ENCODE results near the gene CDH12.

The CDH12 gene

DNA sequence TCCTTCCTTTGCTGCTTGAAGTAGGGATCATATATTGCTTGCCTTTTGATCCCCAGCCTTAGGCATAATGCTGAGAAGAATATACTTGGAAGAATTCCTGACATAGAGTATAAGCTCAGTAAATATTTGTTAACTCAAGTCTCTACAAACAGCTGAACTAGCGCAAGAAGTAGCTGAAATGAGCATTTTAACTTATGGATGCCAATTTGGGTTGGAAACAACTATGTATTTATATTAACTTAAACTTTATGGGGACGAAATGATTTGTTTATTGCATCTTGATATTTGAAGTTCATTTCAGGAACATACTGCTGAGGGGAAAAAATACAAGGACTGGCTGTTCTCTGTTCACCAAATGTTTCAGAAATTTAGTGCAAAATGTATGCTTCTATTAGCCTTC, 258.7 kb downstream of the CDH12 start:
- Histone ChIP-seq H3K27ac (ENCODE audit: insufficient read depth, low read depth, low read length, poor library complexity, severe bottlenecking) (no peak overlapping the region), H3K4me3 (ENCODE audit: insufficient read depth, low read depth, low read length) (no peak overlapping the region)
- WGBS, 2 experiments, result 96 to 100% methylated on average over 1 to 2 of the region's 2 CpGs

DNA sequence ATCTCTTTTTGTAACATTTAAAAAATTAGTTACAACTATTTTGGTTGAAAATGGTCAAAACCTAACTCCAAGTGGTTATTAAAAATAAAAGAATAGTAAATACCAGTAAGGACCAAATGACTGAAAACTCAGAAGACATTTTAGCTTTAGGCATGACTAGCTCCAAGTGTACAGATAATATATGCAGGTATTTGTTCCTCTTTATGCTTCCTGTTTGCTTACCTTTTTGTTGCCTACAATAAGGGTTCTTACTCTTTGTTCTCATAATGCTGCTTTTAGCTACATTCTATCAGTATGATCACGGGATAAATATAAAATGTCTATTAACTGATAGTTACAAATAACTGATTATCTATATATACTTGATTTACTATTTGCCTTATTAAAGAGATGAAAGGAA, 259.6 kb downstream of the CDH12 start:
- Histone ChIP-seq H3K36me3 (ENCODE audit: control insufficient read depth, insufficient read depth, low read length) (no peaks in the 10 kb centered on the region), H3K27me3 (ENCODE audit: control insufficient read depth, insufficient read depth, low read length, poor library complexity, severe bottlenecking) (no peaks in the 10 kb centered on the region), H3K4me1 (ENCODE audit: control insufficient read depth, insufficient read depth, low read length) (no peaks in the 10 kb centered on the region), H3K4me3 (ENCODE audit: insufficient read depth, low read depth, low read length) (no peak overlapping the region), H3K27ac (ENCODE audit: insufficient read depth, low read depth, low read length, poor library complexity, severe bottlenecking) (no peak overlapping the region), H3K9me3 (ENCODE audit: control insufficient read depth, low read length) (no peaks in the 10 kb centered on the region)
- no CpG with 5 or more reads among the region's 1 CpG for WGBS, 2 experiments

More for the DNA sequence above, 258.7 kb downstream of the CDH12 start:
- Histone ChIP-seq H3K27me3 (ENCODE audit: control insufficient read depth, insufficient read depth, low read length, poor library complexity, severe bottlenecking) (no peaks in the 10 kb centered on the region), H3K4me1 (ENCODE audit: control insufficient read depth, insufficient read depth, low read length) (no peaks in the 10 kb centered on the region), H3K36me3 (ENCODE audit: control insufficient read depth, insufficient read depth, low read length) (no peaks in the 10 kb centered on the region), H3K9me3 (ENCODE audit: control insufficient read depth, low read length) (no peaks in the 10 kb centered on the region)

DNA sequence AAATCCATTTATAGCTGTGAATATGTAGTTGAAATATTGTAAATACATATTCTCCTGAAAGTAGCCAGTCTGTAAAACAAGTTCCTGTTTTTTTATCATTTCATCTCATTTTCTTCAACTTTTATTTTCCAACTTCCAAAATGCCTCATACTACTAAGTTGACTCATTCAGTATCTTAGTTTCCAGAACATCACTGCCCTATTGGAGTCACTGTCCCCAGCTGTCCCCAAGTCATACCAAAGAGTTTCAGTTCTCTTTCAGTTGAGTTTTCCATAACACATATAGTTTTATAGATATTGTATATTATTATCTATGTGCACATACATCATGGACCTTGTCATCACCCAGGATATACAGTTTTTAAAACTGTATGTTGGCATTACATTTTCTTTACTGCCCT, 261.7 kb downstream of the CDH12 start:
- H3K4me3 ChIP-seq (ENCODE audit: insufficient read depth, low read depth, low read length), result no peak overlapping the region
- H3K4me1 ChIP-seq (ENCODE audit: control insufficient read depth, insufficient read depth, low read length), result no peaks in the 10 kb centered on the region
- no peaks in the 10 kb centered on the region for H3K27me3 ChIP-seq (ENCODE audit: control insufficient read depth, insufficient read depth, low read length, poor library complexity, severe bottlenecking)
- no peaks in the 10 kb centered on the region for H3K9me3 ChIP-seq (ENCODE audit: control insufficient read depth, low read length)
- H3K27ac ChIP-seq (ENCODE audit: insufficient read depth, low read depth, low read length, poor library complexity, severe bottlenecking), result no peak overlapping the region
- no peaks in the 10 kb centered on the region for H3K36me3 ChIP-seq (ENCODE audit: control insufficient read depth, insufficient read depth, low read length)

DNA sequence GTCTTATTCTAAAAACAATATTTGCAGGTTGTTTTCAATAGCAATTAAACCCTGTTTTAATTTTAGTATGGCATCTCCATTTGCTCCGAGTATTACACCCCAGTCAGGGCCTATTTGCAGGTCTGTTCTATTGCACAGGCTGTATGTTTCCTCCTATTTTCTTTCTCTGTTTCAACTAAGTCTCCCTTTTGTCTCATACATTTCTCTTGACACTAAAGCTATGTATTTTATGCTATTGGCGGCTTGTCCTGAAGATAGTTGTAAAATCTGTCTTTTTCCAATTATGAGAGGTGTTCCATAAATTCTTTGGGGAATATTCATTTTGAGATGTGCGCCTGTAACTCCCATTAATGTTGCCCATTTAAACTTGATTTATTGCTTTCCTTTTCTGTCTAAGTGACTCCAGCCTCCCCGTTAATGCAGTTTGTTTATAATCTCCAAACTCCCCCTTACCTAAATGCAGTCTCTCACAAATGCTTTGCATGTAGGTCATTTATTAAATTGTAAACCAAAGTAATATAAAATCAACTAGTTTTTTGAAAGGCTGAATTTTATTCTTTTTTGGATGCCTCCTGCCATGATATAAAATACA, 262.4 kb downstream of the CDH12 start:
- H3K4me3 ChIP-seq (ENCODE audit: insufficient read depth, low read depth, low read length), result no peak overlapping the region
- H3K27ac ChIP-seq (ENCODE audit: insufficient read depth, low read depth, low read length, poor library complexity, severe bottlenecking), result no peak overlapping the region
- H3K36me3 ChIP-seq (ENCODE audit: control insufficient read depth, insufficient read depth, low read length), result no peaks in the 10 kb centered on the region
- H3K9me3 ChIP-seq (ENCODE audit: control insufficient read depth, low read length), result no peaks in the 10 kb centered on the region
- 93 to 100% methylated on average over 3 to 4 of the region's 4 CpGs for WGBS, 2 experiments
- no peaks in the 10 kb centered on the region for H3K4me1 ChIP-seq (ENCODE audit: control insufficient read depth, insufficient read depth, low read length)
- H3K27me3 ChIP-seq (ENCODE audit: control insufficient read depth, insufficient read depth, low read length, poor library complexity, severe bottlenecking), result no peaks in the 10 kb centered on the region

DNA sequence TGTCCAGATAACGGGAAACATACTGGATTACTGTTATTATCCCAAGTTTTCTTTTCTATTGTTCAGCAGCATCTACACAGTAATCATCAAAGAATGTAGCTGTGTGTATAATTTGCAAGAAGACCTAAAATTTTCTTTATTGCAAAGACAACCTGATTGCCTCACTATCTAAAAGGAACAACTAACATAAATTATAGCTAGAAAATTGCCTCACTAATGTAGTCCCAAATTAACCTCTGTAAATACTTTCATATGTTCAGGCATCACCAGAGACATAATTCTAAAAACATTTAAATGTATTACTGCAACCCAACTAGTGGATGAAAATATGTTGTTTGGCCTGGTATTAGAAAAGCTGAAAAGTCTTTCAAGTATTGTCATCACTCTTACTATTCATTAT, 275.4 kb downstream of the CDH12 start:
- WGBS, 2 experiments, result 80% methylated on average over 1 of the region's 1 CpG; no CpG with 5 or more reads in 1 of the 2 experiments
- no peaks in the 10 kb centered on the region for H3K9me3 ChIP-seq (ENCODE audit: control insufficient read depth, low read length)
- no peaks in the 10 kb centered on the region for H3K4me1 ChIP-seq (ENCODE audit: control insufficient read depth, insufficient read depth, low read length)
- H3K4me3 ChIP-seq (ENCODE audit: insufficient read depth, low read depth, low read length), result no peak overlapping the region
- no peaks in the 10 kb centered on the region for H3K27me3 ChIP-seq (ENCODE audit: control insufficient read depth, insufficient read depth, low read length, poor library complexity, severe bottlenecking)
- H3K36me3 ChIP-seq (ENCODE audit: control insufficient read depth, insufficient read depth, low read length), result no peaks in the 10 kb centered on the region
- H3K27ac ChIP-seq (ENCODE audit: insufficient read depth, low read depth, low read length, poor library complexity, severe bottlenecking), result no peak overlapping the region

DNA sequence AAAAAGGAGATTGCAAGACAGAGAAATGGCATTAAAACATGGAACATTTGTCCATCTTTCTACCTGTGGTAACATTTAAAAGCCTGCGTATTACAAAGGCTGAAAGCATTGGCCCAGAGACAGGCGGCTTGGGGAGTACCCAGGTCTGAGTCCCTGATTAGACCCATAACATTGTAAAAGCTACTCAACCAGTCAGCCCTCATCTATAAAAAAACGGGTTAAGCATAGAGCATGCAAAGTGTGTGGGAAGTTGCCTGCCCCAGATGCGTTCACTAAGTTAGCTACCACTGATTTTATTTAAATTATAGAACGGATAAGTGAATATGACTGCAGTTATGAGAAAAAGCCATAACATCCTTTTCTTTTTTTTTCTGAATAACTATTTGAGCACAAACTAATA, 276.1 kb downstream of the CDH12 start:
- Histone ChIP-seq H3K9me3 (ENCODE audit: control insufficient read depth, low read length) (no peaks in the 10 kb centered on the region), H3K4me3 (ENCODE audit: insufficient read depth, low read depth, low read length) (no peak overlapping the region), H3K4me1 (ENCODE audit: control insufficient read depth, insufficient read depth, low read length) (no peaks in the 10 kb centered on the region), H3K36me3 (ENCODE audit: control insufficient read depth, insufficient read depth, low read length) (no peaks in the 10 kb centered on the region), H3K27ac (ENCODE audit: insufficient read depth, low read depth, low read length, poor library complexity, severe bottlenecking) (no peak overlapping the region), H3K27me3 (ENCODE audit: control insufficient read depth, insufficient read depth, low read length, poor library complexity, severe bottlenecking) (no peaks in the 10 kb centered on the region)
- 91 to 93% methylated on average over 5 of the region's 5 CpGs for WGBS, 2 experiments

DNA sequence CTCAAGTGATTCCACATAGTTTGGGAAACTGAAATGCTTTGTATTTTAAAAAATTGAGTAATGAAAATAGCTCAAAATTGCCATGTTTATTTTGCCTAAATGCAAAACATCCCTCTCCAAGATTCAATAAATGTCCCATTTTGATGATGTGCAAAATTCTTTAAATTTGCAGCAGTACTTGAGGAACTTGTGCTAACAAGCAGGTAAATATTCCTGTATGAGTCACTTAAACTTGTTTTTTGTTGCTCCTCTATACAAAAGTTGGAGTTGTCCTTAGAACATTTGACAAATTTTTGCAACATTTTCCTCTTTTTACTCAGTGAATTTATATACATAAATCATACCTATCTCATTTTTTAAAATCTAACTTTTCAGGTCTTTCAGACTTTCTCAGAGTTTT, 280.2 kb downstream of the CDH12 start:
- H3K4me1 ChIP-seq (ENCODE audit: control insufficient read depth, insufficient read depth, low read length), result no peaks in the 10 kb centered on the region

DNA sequence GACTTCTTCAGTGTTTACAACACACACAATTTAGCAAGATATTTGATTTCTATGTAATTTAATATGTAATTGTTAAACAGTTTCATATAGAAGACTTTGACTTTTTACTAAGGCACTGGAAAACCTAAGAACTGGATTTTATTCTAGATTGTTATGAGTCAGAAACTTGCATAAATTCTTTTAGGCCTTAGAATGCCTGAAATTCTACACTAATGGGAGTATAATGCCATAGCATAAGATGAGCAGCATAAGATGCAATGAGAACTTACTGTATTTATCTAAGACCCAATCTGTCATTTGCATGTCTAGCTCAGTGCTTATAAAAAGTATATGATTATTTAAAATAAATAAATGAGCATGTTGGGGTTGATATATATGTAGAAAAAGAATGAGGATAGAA, 285.2 kb downstream of the CDH12 start:
- no peak overlapping the region for H3K4me3 ChIP-seq (ENCODE audit: insufficient read depth, low read depth, low read length)
- H3K4me1 ChIP-seq (ENCODE audit: control insufficient read depth, insufficient read depth, low read length), result no peaks in the 10 kb centered on the region
- H3K9me3 ChIP-seq (ENCODE audit: control insufficient read depth, low read length), result no peaks in the 10 kb centered on the region
- no peaks in the 10 kb centered on the region for H3K27me3 ChIP-seq (ENCODE audit: control insufficient read depth, insufficient read depth, low read length, poor library complexity, severe bottlenecking)
- no peak overlapping the region for H3K27ac ChIP-seq (ENCODE audit: insufficient read depth, low read depth, low read length, poor library complexity, severe bottlenecking)
- no peaks in the 10 kb centered on the region for H3K36me3 ChIP-seq (ENCODE audit: control insufficient read depth, insufficient read depth, low read length)

More for the DNA sequence above, 280.2 kb downstream of the CDH12 start:
- no peaks in the 10 kb centered on the region for H3K9me3 ChIP-seq (ENCODE audit: control insufficient read depth, low read length)
- no peaks in the 10 kb centered on the region for H3K36me3 ChIP-seq (ENCODE audit: control insufficient read depth, insufficient read depth, low read length)
- no peaks in the 10 kb centered on the region for H3K27me3 ChIP-seq (ENCODE audit: control insufficient read depth, insufficient read depth, low read length, poor library complexity, severe bottlenecking)
- H3K4me3 ChIP-seq (ENCODE audit: insufficient read depth, low read depth, low read length), result no peak overlapping the region
- H3K27ac ChIP-seq (ENCODE audit: insufficient read depth, low read depth, low read length, poor library complexity, severe bottlenecking), result no peak overlapping the region

DNA sequence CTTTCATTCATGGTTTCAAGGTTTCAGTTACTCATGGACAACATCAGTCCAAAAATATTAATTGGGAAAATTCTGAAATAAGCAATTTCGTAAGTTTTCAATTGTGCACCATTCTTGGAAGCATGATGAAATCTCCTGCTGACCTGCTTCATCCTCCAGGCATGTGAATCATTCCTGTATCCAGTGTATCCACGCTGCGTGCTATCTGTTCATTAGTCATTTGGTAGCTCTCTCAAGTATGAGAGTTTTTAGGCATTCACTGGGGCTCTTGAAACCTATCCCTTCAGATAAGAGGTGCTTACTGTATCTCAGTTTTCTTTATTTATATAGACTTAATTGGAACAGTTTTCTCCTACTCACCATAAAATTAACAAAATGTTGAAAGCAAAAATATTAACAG, 293.0 kb downstream of the CDH12 start:
- Histone ChIP-seq H3K36me3 (ENCODE audit: control insufficient read depth, insufficient read depth, low read length) (no peaks in the 10 kb centered on the region), H3K4me3 (ENCODE audit: insufficient read depth, low read depth, low read length) (no peak overlapping the region), H3K4me1 (ENCODE audit: control insufficient read depth, insufficient read depth, low read length) (no peaks in the 10 kb centered on the region), H3K27ac (ENCODE audit: insufficient read depth, low read depth, low read length, poor library complexity, severe bottlenecking) (no peak overlapping the region), H3K9me3 (ENCODE audit: control insufficient read depth, low read length) (no peaks in the 10 kb centered on the region), H3K27me3 (ENCODE audit: control insufficient read depth, insufficient read depth, low read length, poor library complexity, severe bottlenecking) (no peaks in the 10 kb centered on the region)
- 88 to 99% methylated on average over 3 of the region's 3 CpGs for WGBS, 2 experiments

DNA sequence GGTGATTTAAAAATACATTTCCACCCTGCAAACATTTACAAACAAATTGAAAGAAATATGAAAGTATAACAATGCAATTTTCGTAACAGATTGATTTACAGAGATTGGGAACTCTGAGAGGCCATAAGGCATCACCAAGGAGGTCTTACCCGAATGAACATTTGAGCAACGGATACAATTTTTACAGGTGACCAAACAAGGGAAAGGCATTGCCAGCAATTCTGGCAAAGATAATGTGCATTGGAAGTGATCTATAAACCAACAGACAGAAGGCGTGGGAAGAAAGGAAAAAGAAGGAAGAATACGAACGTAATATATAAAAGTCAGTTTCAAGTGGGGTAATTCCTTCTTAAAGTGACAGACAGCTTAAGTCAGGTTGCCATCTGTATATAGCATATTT, 295.9 kb downstream of the CDH12 start:
- H3K9me3 ChIP-seq (ENCODE audit: control insufficient read depth, low read length), result no peaks in the 10 kb centered on the region
- no peak overlapping the region for H3K4me3 ChIP-seq (ENCODE audit: insufficient read depth, low read depth, low read length)
- no peaks in the 10 kb centered on the region for H3K27me3 ChIP-seq (ENCODE audit: control insufficient read depth, insufficient read depth, low read length, poor library complexity, severe bottlenecking)
- no peaks in the 10 kb centered on the region for H3K36me3 ChIP-seq (ENCODE audit: control insufficient read depth, insufficient read depth, low read length)
- no peak overlapping the region for H3K27ac ChIP-seq (ENCODE audit: insufficient read depth, low read depth, low read length, poor library complexity, severe bottlenecking)
- H3K4me1 ChIP-seq (ENCODE audit: control insufficient read depth, insufficient read depth, low read length), result no peaks in the 10 kb centered on the region
- WGBS, 2 experiments, result 96% methylated on average over 6 of the region's 6 CpGs

DNA sequence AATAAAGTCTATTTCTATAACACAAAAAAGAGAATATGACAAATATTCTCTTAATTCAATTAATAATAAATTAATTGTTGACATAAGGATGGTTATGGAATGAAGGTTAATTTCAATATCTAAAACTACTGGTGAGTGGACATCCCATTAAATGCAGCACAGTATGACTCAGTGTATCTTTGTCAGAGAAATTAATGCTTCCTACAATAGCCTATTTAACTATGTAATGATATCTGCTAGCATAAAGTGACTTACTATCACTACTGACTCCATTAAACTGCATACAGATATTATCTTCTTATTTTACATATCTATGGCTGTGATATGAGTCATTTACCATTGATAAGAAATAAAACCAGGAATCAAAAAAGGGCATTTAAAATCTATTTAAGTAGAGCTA, 298.7 kb downstream of the CDH12 start:
- Histone ChIP-seq H3K36me3 (ENCODE audit: control insufficient read depth, insufficient read depth, low read length) (no peaks in the 10 kb centered on the region), H3K4me3 (ENCODE audit: insufficient read depth, low read depth, low read length) (no peak overlapping the region), H3K4me1 (ENCODE audit: control insufficient read depth, insufficient read depth, low read length) (no peaks in the 10 kb centered on the region), H3K27me3 (ENCODE audit: control insufficient read depth, insufficient read depth, low read length, poor library complexity, severe bottlenecking) (no peaks in the 10 kb centered on the region), H3K9me3 (ENCODE audit: control insufficient read depth, low read length) (no peaks in the 10 kb centered on the region), H3K27ac (ENCODE audit: insufficient read depth, low read depth, low read length, poor library complexity, severe bottlenecking) (no peak overlapping the region)

All from ectodermal cell (in vitro differentiated cells).